ENCODE results near the gene DRC7. TPM values are rescaled to one million over a fixed set of nuclear protein-coding genes. Genes with fewer than 3 reads are reported as not detected.
A peak's percentile ranks its signal among the peaks of the same experiment; 100 is the strongest.

DRC7 gene
- total RNA-seq, 2 experiments from 2014 or later, result 0.05 TPM; not detected in 1

GRCh38 chr16:57762365-57763040 is 67.9 kb downstream of the DRC7 start:
- Mint-ChIP-seq H3K4me3 (no peak overlapping the region), H3K27ac (no peak overlapping the region), H3K9me3 (ENCODE audit: low read depth) (no peaks in the 10 kb centered on the region), H3K36me3 (ENCODE audit: low read depth) (no peaks in the 10 kb centered on the region), H3K4me1 (peaks cover 2% of the 10 kb centered on the region), H3K27me3 (no peaks in the 10 kb centered on the region)
- ATAC-seq (no peak), DNase-seq (no peak)
- intact Hi-C loops (cut with DNase I, micrococcal nuclease), result no loop called here
- CTCF ChIA-PET, result interaction anchor here (0.6 to 1.8 kb wide), 3 partner anchors 7 to 77 kb away, joined by 3 to 4 read pairs (median 4); partner anchors contain the start of gene KATNB1
- POLR2A ChIA-PET, result no interaction called here

- intact Hi-C loops (cut with DNase I, micrococcal nuclease), result no loop called here
- H3K27me3 Mint-ChIP-seq, result no peaks in the 10 kb centered on the region
These were observed 68.8 kb downstream of the DRC7 start for GRCh38 chr16:57763285-57764005.

GRCh38 chr16:57764006-57764340 is 69.4 kb downstream of the DRC7 start:
- H3K36me3 Mint-ChIP-seq (ENCODE audit: low read depth), result no peaks in the 10 kb centered on the region
- no peaks in the 10 kb centered on the region for H3K9me3 Mint-ChIP-seq (ENCODE audit: low read depth)
- H3K4me1 Mint-ChIP-seq, result no peaks in the 10 kb centered on the region
- POLR2A ChIA-PET, result no interaction called here
- DNase-seq, result no peak
- no peak for ATAC-seq
- CTCF ChIA-PET, result no interaction called here
- H3K4me3 Mint-ChIP-seq, result no peak overlapping the region
- intact Hi-C loops (cut with DNase I, micrococcal nuclease), result no loop called here
- H3K27ac Mint-ChIP-seq, result no peak overlapping the region
- no peaks in the 10 kb centered on the region for H3K27me3 Mint-ChIP-seq

More at GRCh38 chr16:57763285-57764005, 68.8 kb downstream of the DRC7 start:
- no peak for DNase-seq
- Mint-ChIP-seq H3K36me3 (ENCODE audit: low read depth) (no peaks in the 10 kb centered on the region), H3K4me1 (peaks cover 2% of the 10 kb centered on the region), H3K9me3 (ENCODE audit: low read depth) (no peaks in the 10 kb centered on the region), H3K4me3 (no peak overlapping the region), H3K27ac (no peak overlapping the region)
- ATAC-seq, result no peak
- CTCF ChIA-PET, result no interaction called here
- POLR2A ChIA-PET, result no interaction called here

- POLR2A ChIA-PET, result no interaction called here
These were observed 69.9 kb downstream of the DRC7 start for GRCh38 chr16:57764341-57765159.

GRCh38 chr16:57765160-57765728 is 70.6 kb downstream of the DRC7 start:
- H3K4me3 Mint-ChIP-seq, result no peak overlapping the region
- H3K9me3 Mint-ChIP-seq (ENCODE audit: low read depth), result no peaks in the 10 kb centered on the region
- H3K27ac Mint-ChIP-seq, result no peak overlapping the region
- ChIA-PET POLR2A (no interaction called here), CTCF (interaction anchor here (0.5 kb wide), 1 partner anchor 26 kb away, joined by 3 read pairs; no protein-coding TSS in a partner anchor)
- DNase-seq, result peak; percentile 3
- H3K36me3 Mint-ChIP-seq (ENCODE audit: low read depth), result no peaks in the 10 kb centered on the region
- no peaks in the 10 kb centered on the region for H3K27me3 Mint-ChIP-seq
- ATAC-seq, result no peak
- intact Hi-C loops (cut with DNase I, micrococcal nuclease), result no loop called here
- H3K4me1 Mint-ChIP-seq, result no peaks in the 10 kb centered on the region

More at GRCh38 chr16:57764341-57765159, 69.9 kb downstream of the DRC7 start:
- Mint-ChIP-seq H3K27me3 (no peaks in the 10 kb centered on the region), H3K9me3 (ENCODE audit: low read depth) (no peaks in the 10 kb centered on the region), H3K4me1 (no peaks in the 10 kb centered on the region), H3K27ac (no peak overlapping the region), H3K36me3 (ENCODE audit: low read depth) (no peaks in the 10 kb centered on the region), H3K4me3 (no peak overlapping the region)
- peak; percentile 90 for ATAC-seq
- CTCF ChIA-PET, result no interaction called here
- intact Hi-C loops (cut with DNase I, micrococcal nuclease), result no loop called here
- DNase-seq, result peak; percentile 65

- POLR2A ChIA-PET, result no interaction called here
- intact Hi-C loops (cut with DNase I, micrococcal nuclease), result no loop called here
- DNase-seq (no peak), ATAC-seq (no peak)
- CTCF ChIA-PET, result interaction anchor here (0.7 to 2.6 kb wide), 2 partner anchors 9 to 247 kb away, joined by 3 to 9 read pairs; no protein-coding TSS in a partner anchor
- H3K36me3 Mint-ChIP-seq (ENCODE audit: low read depth), result no peaks in the 10 kb centered on the region
- H3K9me3 Mint-ChIP-seq (ENCODE audit: low read depth), result no peaks in the 10 kb centered on the region
- H3K27ac Mint-ChIP-seq, result no peak overlapping the region
- H3K4me1 Mint-ChIP-seq, result no peaks in the 10 kb centered on the region
- H3K27me3 Mint-ChIP-seq, result no peaks in the 10 kb centered on the region
- no peak overlapping the region for H3K4me3 Mint-ChIP-seq
These were observed 72.2 kb downstream of the DRC7 start for GRCh38 chr16:57766714-57767348.

GRCh38 chr16:57769541-57770145 is 75.0 kb downstream of the DRC7 start:
- Mint-ChIP-seq H3K27me3 (no peaks in the 10 kb centered on the region), H3K36me3 (ENCODE audit: low read depth) (no peaks in the 10 kb centered on the region), H3K9me3 (ENCODE audit: low read depth) (no peaks in the 10 kb centered on the region), H3K4me3 (no peak overlapping the region), H3K4me1 (no peaks in the 10 kb centered on the region), H3K27ac (no peak overlapping the region)
- ATAC-seq (no peak), DNase-seq (no peak)
- intact Hi-C loops (cut with DNase I, micrococcal nuclease), result no loop called here
- ChIA-PET POLR2A (no interaction called here), CTCF (interaction anchor here (0.6 to 1.0 kb wide), 2 partner anchors 8 to 633 kb away, joined by 3 to 4 read pairs; no protein-coding TSS in a partner anchor)

GRCh38 chr16:57770361-57770760 is 75.8 kb downstream of the DRC7 start:
- Mint-ChIP-seq H3K9me3 (ENCODE audit: low read depth) (no peaks in the 10 kb centered on the region), H3K4me1 (no peaks in the 10 kb centered on the region), H3K27me3 (no peaks in the 10 kb centered on the region), H3K27ac (no peak overlapping the region), H3K36me3 (ENCODE audit: low read depth) (no peaks in the 10 kb centered on the region), H3K4me3 (no peak overlapping the region)
- POLR2A ChIA-PET, result no interaction called here
- ATAC-seq, result no peak
- no peak for DNase-seq
- intact Hi-C loops (cut with DNase I, micrococcal nuclease), result no loop called here
- CTCF ChIA-PET, result no interaction called here

- ATAC-seq, result no peak
- intact Hi-C loops (cut with DNase I, micrococcal nuclease), result no loop called here
- no peak for DNase-seq
- H3K36me3 Mint-ChIP-seq (ENCODE audit: low read depth), result no peaks in the 10 kb centered on the region
- POLR2A ChIA-PET, result no interaction called here
- H3K27ac Mint-ChIP-seq, result no peak overlapping the region
- CTCF ChIA-PET, result no interaction called here
- no peak overlapping the region for H3K4me3 Mint-ChIP-seq
- H3K9me3 Mint-ChIP-seq (ENCODE audit: low read depth), result no peaks in the 10 kb centered on the region
- no peaks in the 10 kb centered on the region for H3K4me1 Mint-ChIP-seq
- no peaks in the 10 kb centered on the region for H3K27me3 Mint-ChIP-seq
These were observed 76.7 kb downstream of the DRC7 start for GRCh38 chr16:57771141-57771785.

GRCh38 chr16:57773019-57773418 is 78.4 kb downstream of the DRC7 start:
- ChIA-PET POLR2A (no interaction called here), CTCF (no interaction called here)
- intact Hi-C loops (cut with DNase I, micrococcal nuclease), result no loop called here

More at GRCh38 chr16:57773019-57773418, 78.4 kb downstream of the DRC7 start:
- H3K4me3 Mint-ChIP-seq, result no peak overlapping the region
- DNase-seq, result no peak
- H3K4me1 Mint-ChIP-seq, result no peaks in the 10 kb centered on the region
- no peaks in the 10 kb centered on the region for H3K9me3 Mint-ChIP-seq (ENCODE audit: low read depth)
- ATAC-seq, result no peak
- no peaks in the 10 kb centered on the region for H3K36me3 Mint-ChIP-seq (ENCODE audit: low read depth)
- H3K27me3 Mint-ChIP-seq, result no peaks in the 10 kb centered on the region
- no peak overlapping the region for H3K27ac Mint-ChIP-seq

Measured in activated CD4-positive, alpha-beta T cell treated with anti-CD3 and anti-CD28 coated beads for 36 hours (primary cell).